HG02610 (cell line): ENCODE results near the gene SIX3.

ENCODE experiments used
- ATAC-seq: cut with Tn5 transposase; IDR thresholded peaks from one replicate; pipeline ENCODE4 v1.9.1; 2021; ENCODE audit warnings: mild to moderate bottlenecking, moderate library complexity; ENCODE audit not compliant: unreplicated experiment

SIX3 gene

GRCh38 chr2:44942304-44943030 is 965 bp downstream of the SIX3 start:
- no peak for ATAC-seq

DNA sequence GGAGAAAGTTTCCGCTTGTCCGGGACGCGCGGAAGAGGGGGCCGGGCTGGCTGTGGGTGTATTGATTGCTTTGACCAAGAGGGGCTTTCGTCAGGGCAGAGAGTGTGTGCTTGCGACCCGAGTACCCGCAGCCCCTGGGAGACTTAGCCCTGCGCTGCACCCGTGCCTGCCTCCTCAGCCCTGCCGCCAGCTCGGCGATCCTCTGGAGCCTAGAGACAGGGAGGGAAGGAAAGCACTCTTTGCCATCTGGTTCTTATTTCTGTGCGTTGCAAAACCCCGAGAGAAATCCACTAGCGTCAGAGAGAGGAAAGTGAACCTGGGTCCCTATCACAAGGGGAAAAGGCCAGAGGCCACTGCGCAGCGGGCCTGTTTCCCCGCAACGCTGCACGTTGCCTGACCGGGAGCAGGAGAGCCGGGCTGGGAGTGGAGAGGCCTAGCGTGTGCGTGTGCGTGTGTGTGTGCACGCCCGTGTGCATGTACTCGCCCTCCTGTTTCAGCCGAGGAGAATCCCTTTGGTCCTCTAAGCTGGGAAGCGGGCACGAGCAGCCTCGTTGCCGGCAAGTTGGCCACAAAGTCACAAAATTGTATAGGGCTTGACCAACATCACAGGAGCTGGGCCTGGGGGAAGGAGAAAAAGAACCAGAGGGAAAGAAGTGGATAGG is 1.7 kb downstream of the SIX3 start:
- no peak for ATAC-seq

- ATAC-seq, result no peak
Measured at GRCh38 chr2:44943693-44944101, 2.2 kb downstream of the SIX3 start.

DNA sequence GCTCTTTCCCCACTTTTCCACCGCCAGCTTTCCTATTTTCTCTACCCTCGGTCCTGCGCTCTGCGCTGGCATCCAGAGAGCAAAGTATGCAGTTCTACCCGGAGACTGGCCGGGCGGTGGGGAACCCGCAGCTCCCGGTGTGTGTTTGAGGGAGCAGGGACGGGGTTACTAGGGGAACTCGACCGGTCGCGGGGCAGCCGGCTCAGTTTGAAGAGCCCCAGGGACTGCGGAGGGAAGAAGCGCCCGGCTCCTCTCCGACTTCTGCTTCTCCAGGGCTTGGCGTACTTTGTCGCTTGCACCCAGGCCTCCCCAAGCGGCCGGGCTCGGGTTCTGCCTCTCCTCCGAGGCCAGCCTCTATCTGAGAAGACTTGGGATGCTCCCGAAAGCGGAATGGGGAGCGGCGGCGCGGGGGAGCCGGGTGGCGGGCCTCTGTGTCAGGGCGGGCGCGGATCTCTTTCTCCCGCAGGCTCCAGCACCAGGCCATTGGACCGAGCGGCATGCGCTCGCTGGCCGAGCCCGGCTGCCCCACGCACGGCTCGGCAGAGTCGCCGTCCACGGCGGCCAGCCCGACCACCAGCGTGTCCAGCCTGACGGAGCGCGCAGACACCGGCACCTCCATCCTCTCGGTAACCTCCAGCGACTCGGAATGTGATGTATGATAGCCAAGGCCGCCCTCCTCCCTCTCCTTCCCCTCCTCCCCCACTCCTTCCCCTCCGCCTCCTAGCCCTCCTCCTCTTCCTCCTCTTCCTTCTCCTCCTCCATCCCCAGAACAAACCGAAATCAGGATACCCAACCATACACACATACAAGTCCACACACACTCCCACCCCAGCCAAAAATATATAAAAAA is 2.8 kb downstream of the SIX3 start:
- ATAC-seq, result no peak

DNA sequence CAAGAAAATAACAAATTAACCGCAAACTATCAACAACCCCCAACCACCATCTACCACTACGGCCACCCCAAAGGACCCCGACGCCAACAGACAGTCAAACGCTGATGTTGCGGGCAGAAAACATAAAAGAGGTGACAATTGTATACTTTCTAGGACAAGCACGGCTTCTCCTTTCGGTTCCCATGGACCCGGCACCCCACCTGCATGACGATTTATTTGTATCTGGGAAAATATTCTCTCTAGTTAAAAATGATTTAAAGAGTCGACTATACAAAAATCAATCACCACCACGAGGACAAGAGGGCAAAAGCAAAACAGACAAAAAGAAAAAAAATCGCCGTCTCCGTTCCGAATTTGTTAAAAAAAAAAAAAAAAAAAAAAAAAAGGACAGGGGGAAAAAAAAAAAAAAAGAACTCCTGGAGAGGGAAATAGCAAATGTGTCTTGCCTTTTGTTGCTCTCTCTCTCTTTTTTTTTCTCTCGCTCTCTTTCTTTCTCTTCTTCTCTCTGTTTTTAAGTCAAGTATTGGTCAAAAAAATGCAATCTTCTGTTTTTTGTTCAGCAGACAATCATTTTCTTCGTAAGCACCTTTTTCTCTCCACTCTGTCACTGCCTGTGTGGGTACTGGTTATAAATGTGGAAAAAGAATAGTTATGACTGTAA is 3.6 kb downstream of the SIX3 start:
- ATAC-seq, result no peak

DNA sequence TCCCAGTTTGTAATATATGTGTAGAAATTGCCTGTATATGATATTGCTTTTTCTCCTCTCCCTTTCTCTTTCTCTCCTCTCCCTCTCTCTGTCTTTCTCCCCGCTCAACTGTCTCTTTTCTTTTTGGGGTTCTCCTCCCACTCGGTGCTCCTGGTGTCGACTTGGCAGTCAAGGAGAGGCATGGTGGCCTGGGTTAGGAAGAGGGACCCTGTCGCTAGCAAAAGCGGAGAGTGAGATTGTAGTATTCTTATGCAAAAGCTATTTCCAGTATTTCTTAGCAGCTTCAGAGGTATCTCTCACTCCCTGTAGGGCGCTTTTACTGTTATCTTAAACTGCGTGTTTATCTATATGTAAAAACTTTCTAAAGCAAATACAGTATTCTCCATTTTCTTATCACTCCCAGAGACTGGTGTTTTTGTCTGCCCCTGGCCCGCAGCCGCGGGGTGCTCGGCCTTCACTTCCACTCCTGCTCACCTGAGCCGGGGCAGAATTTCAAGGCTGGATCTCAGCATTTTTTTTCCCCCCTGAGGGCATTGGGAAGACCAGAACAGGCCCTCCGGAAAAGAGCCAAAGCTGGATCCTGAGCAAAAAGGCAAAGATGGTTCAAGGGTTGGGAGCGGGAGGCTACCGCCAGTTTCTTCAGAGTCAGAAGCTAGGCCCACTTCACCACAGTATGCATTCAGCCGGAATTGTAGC is 4.3 kb downstream of the SIX3 start:
- ATAC-seq, result no peak

GRCh38 chr2:44946372-44947027 is 5.0 kb downstream of the SIX3 start:
- no peak for ATAC-seq

DNA sequence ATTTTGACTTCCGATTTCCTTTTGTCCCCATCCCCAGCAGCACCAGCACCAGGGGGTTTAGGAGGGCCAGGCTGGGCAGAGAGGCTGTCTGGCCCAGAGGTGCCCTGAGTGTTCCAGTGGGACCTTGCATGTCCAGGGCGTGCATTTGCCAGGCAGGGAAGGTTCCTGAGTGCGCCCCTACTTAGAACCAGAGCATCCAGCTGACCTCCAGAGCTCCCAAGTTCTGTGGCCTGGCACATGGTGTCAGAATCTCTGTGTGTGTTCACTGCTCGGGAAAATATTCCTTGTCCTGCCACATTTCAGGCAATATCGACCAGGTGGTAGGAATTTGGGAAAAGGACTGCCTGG is 5.5 kb downstream of the SIX3 start:
- ATAC-seq, result no peak

- ATAC-seq, result no peak
Measured at GRCh38 chr2:44948565-44949328, 7.2 kb downstream of the SIX3 start.

DNA sequence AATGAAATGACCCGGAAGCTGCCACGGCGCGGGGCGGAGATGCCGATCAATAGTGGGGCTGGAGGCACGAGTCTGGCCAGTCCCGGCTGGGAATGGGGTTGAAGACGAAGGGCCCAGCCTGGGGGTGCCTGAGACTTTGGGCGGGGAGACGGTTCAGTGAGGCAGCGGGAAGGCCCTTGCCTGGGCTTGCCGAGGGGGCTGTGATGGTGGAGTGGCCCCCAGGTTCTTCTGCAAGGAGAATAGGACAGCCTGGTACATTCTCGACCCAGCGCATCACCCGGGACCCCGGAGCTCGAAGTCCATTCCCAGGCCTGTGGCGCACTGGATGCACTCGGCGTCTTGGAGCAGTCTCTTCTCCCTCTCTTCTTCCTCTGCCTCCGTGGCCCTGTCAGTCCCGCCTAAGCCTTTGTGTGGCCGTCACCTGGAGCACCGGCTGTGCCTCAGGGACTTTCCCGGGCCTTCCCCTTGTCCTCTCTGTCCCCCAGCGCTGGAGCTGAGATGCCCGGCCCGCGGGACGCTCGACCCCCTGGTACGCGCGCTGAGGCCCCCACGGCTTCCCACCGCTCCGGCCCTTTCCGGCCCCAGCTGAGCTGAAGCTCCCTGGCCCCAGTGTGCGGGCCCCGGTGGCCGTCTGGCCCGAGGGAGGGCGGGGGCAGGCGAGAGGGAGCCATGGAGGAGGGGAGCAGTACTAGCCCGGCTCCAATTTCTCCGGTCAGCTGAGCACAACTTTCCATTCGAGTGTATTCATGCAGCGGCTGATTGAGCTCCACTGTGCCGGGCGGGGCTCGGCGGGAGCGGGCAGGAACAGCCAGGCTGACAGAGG is 8.0 kb downstream of the SIX3 start:
- ATAC-seq, result peak; percentile 37

DNA sequence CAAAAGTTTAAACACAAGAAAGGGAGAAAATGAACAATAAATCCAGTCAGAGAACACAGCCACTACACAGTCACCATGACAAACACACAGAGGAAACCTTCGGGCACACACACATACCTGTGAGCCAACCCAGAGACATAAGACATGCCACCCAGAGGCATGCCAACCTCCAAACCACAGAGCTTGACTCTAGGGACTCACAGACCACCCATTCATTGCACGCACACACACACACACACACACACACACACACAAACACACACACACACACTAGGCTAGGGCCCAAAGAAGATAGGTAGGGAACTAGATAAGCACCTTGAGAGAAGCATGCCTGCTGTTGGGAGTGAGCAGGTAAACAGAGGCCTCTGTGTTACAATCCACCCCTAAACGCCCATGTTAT is 9.1 kb downstream of the SIX3 start:
- ATAC-seq, result no peak

DNA sequence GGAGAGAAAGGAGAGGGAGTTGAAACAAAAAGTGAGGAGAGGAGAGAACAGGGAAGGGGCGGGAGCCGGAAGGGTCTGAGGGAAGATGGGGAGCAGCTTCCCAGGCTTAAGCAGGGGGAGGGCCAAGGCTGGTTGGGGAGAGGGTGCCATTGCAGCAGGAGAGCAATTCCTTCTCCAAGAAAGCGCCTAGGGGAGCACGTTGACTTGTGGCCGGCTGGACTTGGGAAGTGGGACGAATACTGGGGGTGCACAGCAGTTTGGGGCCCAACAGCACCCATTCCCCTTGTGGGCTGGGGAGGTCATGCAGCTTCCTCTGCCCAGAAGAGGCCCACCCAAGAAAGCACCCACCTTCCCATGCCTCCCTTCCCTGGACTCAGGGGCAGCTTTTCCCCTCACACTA is 9.6 kb downstream of the SIX3 start:
- ATAC-seq, result no peak

- ATAC-seq, result no peak
Measured at GRCh38 chr2:44951714-44952113, 10.2 kb downstream of the SIX3 start.

- ATAC-seq, result peak; percentile 46
Measured at GRCh38 chr2:44952143-44952805, 10.8 kb downstream of the SIX3 start.

- no peak for ATAC-seq
Measured at GRCh38 chr2:44952806-44953498, 11.4 kb downstream of the SIX3 start.

DNA sequence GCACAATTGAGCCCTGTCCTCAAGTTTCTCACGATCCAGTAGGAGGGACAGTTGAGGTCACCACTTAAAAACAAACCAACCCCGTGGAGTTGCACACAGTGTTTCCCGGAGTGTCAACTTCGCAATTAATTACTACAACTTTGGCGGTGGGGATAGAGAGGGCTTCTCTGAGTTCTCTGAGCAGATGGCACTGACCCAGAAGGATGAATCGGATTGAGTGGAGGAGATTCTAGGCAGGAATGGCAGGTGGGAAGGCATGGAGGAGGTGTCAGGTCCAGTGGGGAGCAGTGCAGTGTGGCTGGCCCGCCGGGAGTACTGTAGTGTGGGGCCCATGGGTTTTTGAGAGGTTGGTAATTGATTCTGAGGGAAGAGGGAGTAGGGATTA is 12.0 kb downstream of the SIX3 start:
- no peak for ATAC-seq

- ATAC-seq, result no peak
Measured at GRCh38 chr2:44954447-44954888, 13.0 kb downstream of the SIX3 start.
